Measurements from ENCODE around the gene ASB8. TPM values are rescaled to one million over a fixed set of nuclear protein-coding genes. Genes with fewer than 3 reads are reported as not detected.

ASB8 gene
- total RNA-seq, 2 experiments from 2014 or later = 20.9 to 27.2 TPM

- no peaks in the 10 kb centered on the region for H3K27me3 Mint-ChIP-seq
- peak; percentile 8 for DNase-seq
- intact Hi-C loops (cut with micrococcal nuclease) = no loop called here
- peaks cover 6% of the 10 kb centered on the region for H3K36me3 Mint-ChIP-seq (ENCODE audit: low read depth)
- peak overlapping the region; percentile 93 for H3K27ac Mint-ChIP-seq
- peak overlapping the region; percentile 96 for H3K4me3 Mint-ChIP-seq
- no peaks in the 10 kb centered on the region for H3K9me3 Mint-ChIP-seq
- ChIA-PET CTCF (interaction anchor here (0.8 to 1.9 kb wide), 11 partner anchors 8 to 202 kb away, joined by 3 to 6 read pairs (median 3); partner anchors contain the start of gene ASB8), POLR2A (interaction anchor here (0.6 to 3.5 kb wide), 8 partner anchors 10 to 262 kb away, joined by 3 to 25 read pairs (median 4); partner anchors contain the start of genes ASB8 and PFKM)
- TF ChIP-seq CTCF (IDR thresholded peaks at IDR 0.05) = no peak
- H3K4me1 Mint-ChIP-seq (ENCODE audit: low read depth) = peaks cover 46% of the 10 kb centered on the region
- ATAC-seq = no peak
Observed at GRCh38 chr12:48106681-48107613, 50.4 kb downstream of the ASB8 start.

- H3K36me3 Mint-ChIP-seq (ENCODE audit: low read depth) = peaks cover 6% of the 10 kb centered on the region
- ATAC-seq (peak; percentile 87), DNase-seq (peak; percentile 92)
- no peaks in the 10 kb centered on the region for H3K9me3 Mint-ChIP-seq
- ChIA-PET CTCF (interaction anchor here (0.7 to 1.9 kb wide), 8 partner anchors 13 to 92 kb away, joined by 3 to 11 read pairs (median 4); partner anchors contain the start of genes ASB8 and PFKM), POLR2A (interaction anchor here (0.6 to 3.5 kb wide), 12 partner anchors 11 to 982 kb away, joined by 3 to 25 read pairs (median 4); partner anchors contain the start of gene ASB8)
- intact Hi-C loops (cut with micrococcal nuclease) = loop anchor here (2.0 kb wide), 1 partner anchor 51 kb away; the partner anchor contains the start of gene ASB8
- no peaks in the 10 kb centered on the region for H3K27me3 Mint-ChIP-seq
- H3K4me1 Mint-ChIP-seq (ENCODE audit: low read depth) = peaks cover 53% of the 10 kb centered on the region
- peak within 1 kb of the TSS; percentile 96 for H3K4me3 Mint-ChIP-seq
- peak within 1 kb of the TSS; percentile 93 for H3K27ac Mint-ChIP-seq
- TF ChIP-seq CTCF (IDR thresholded peaks at IDR 0.05) = no peak
Observed at GRCh38 chr12:48105867-48106680, 51.2 kb downstream of the ASB8 start, which contains the start of gene SENP1. SENP1 (minus strand) TSS chr12:48106079; CDS start chr12:48101472, 4,607 bp downstream.

- DNase-seq (peak; percentile 53), ATAC-seq (peak; percentile 26)
- intact Hi-C loops (cut with micrococcal nuclease) = loop anchor here (2.0 kb wide), 1 partner anchor 51 kb away; the partner anchor contains the start of gene ASB8
- no peaks in the 10 kb centered on the region for H3K27me3 Mint-ChIP-seq
- ChIA-PET CTCF (interaction anchor here (0.7 to 2.7 kb wide), 7 partner anchors 14 to 84 kb away, joined by 3 to 12 read pairs (median 4); partner anchors contain the start of genes ASB8 and PFKM), POLR2A (interaction anchor here (0.6 to 3.5 kb wide), 9 partner anchors 12 to 983 kb away, joined by 3 to 25 read pairs (median 4); partner anchors contain the start of gene ASB8)
- peak overlapping the region; percentile 93 for H3K27ac Mint-ChIP-seq
- H3K36me3 Mint-ChIP-seq (ENCODE audit: low read depth) = peaks cover 6% of the 10 kb centered on the region
- H3K4me3 Mint-ChIP-seq = peak overlapping the region; percentile 96
- H3K4me1 Mint-ChIP-seq (ENCODE audit: low read depth) = peaks cover 53% of the 10 kb centered on the region
- no peaks in the 10 kb centered on the region for H3K9me3 Mint-ChIP-seq
- no peak for TF ChIP-seq CTCF (IDR thresholded peaks at IDR 0.05)
Observed at GRCh38 chr12:48105321-48105866, 51.9 kb downstream of the ASB8 start.

- H3K4me3 Mint-ChIP-seq = peak overlapping the region; percentile 96
- H3K27ac Mint-ChIP-seq = peak overlapping the region; percentile 93
- no peak for DNase-seq
- no peak for ATAC-seq
- peaks cover 50% of the 10 kb centered on the region for H3K4me1 Mint-ChIP-seq (ENCODE audit: low read depth)
- H3K9me3 Mint-ChIP-seq = no peaks in the 10 kb centered on the region
- TF ChIP-seq CTCF (IDR thresholded peaks at IDR 0.05) = no peak
- peaks cover 6% of the 10 kb centered on the region for H3K36me3 Mint-ChIP-seq (ENCODE audit: low read depth)
- intact Hi-C loops (cut with micrococcal nuclease) = loop anchor here (2.0 kb wide), 1 partner anchor 52 kb away; the partner anchor contains the start of gene ASB8
- ChIA-PET POLR2A (interaction anchor here (0.7 to 3.5 kb wide), 3 partner anchors 14 to 174 kb away, joined by 3 to 25 read pairs (median 4); partner anchors contain the start of gene ASB8), CTCF (interaction anchor here (2.7 kb wide), 1 partner anchor 85 kb away, joined by 12 read pairs; no protein-coding TSS in a partner anchor)
- H3K27me3 Mint-ChIP-seq = no peaks in the 10 kb centered on the region
Observed at GRCh38 chr12:48104531-48104930, 52.8 kb downstream of the ASB8 start.

Small RNA genes lying within 50 kb of the gene (microRNA-seq; reads per million reads assigned to microRNA genes)
- gene MIR6505 (ENCODE audit: borderline microRNAs expressed, borderline replicate concordance) = 5.4 reads per million, percentile 22 among the genes with 10 or more reads in this experiment

Other genes with a start within 250 kb of the ASB8 start
- 100 to 1,000 TPM; 148 to 158 TPM for gene TMEM106C, start 193.9 kb downstream of the ASB8 start, total RNA-seq
- under 1 TPM in 1 of 2 experiments, not detected in 1; 0.34 TPM for gene COL2A1, start 153.0 kb downstream of the ASB8 start, total RNA-seq
- 10 to 100 TPM; 39.8 to 40.2 TPM for gene SENP1, start 51.4 kb downstream of the ASB8 start, total RNA-seq
- 10 to 100 TPM; 59.7 to 65.8 TPM for gene PFKM, start 38.2 kb downstream of the ASB8 start, total RNA-seq
- gene CCDC184, start 26.1 kb upstream of the ASB8 start, total RNA-seq = under 1 TPM; 0.25 to 0.34 TPM
- gene OR10AD1, start 45.8 kb upstream of the ASB8 start, total RNA-seq = not detected
- 1 to 10 TPM; 5.0 to 5.1 TPM for gene ZNF641, start 193.4 kb upstream of the ASB8 start, total RNA-seq

Data from activated CD8-positive, alpha-beta T cell treated with anti-CD3 and anti-CD28 coated beads for 36 hours (primary cell).